GM18519 (cell line): Measurements from ENCODE around the gene FGFR2.

Experiments used
- ATAC-seq: cut with Tn5 transposase; IDR thresholded peaks from one replicate; pipeline ENCODE4 v1.9.1; 2021; ENCODE audit warnings: mild to moderate bottlenecking, moderate library complexity; ENCODE audit not compliant: unreplicated experiment, low FRiP score

Gene FGFR2

DNA sequence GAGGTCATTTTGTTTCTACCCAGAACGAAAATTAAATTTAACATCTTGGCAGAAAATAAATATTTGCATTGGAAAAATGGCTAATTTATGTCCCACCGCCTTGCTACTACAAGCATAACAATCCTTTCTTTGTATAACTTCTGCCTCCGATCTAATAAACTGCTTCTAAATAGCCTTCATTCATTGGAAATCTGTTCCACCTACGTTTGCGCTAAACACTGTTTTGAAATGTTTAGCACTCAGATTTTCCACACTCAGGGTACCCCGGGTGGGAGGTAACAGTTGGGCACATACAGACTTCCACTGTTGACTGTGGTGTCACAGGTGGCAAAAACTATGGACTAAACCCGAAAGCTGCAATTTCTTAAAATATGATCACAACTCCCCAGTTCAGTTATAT is 96.4 kb downstream of the FGFR2 start:
- no peak for ATAC-seq

DNA sequence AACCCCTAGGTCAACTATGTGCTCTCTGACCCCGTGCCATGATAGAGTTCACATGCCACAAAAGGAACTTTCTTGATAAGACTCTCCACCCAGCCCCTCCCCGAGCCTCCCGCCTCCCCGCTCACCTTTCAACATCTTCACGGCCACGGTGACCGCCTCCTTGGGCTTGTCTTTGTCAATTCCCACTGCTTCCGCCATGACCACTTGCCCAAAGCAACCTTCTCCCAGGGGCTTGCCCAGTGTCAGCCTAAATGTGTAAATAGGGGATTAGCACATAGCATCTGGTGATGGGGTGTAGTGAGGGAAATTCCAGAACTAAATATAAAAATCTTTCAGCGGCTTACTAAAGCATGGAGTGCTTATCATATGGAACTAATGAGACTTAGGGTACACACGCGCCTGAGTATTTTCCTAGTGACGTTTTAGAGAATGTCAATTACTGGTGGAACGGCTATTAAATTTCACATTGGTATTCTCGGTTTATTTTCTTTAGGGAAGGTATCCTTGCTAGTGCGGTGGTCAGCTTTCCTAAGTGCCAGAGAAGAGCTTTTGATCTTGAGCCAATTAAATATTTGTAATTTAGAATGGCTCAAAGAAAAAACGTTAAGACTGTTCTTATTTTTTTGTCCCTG is 97.4 kb downstream of the FGFR2 start:
- no peak for ATAC-seq

DNA sequence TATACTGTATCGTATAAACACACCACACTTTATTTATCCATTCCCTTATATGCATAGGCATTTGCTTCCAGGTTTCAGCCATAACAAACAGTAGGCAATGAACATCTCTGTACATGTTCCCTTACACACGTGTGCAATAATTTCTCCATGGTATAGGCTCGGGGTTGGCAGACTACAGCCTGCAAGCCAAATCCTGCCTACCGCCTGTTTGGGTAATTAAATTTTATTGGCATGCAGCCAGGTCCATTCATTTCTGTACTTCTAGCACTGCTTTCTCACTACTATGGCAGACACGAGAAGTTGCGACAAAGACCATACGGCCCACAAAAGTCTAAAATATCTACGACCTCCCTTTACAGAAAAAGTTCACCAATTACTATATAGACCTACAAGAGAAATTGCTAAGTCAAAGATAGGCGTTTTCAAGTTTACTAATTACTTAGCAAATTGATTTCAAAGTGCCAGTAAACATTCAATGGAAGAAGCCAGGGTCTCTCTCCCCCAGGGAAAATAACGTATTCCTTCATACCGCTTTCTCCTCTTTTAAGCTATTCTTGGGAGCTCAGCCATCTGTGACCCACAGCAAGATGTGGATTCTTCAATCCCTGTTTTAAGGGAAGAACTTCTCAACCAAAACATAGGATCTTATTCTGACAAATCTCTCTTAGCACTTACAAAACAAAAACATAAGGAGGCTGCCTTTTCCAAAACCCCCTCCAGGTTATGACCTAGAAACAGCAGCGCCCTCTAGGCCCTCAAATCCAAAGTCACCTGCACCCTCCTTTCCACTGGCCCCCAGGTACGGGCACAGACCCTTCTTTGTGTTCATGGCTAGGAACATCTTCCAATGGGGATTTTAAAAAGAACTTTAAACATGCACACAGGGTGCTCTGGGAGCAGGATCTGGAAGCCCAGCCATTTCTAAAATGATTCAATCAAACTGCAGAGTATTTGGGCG is 100.5 kb downstream of the FGFR2 start:
- no peak for ATAC-seq

DNA sequence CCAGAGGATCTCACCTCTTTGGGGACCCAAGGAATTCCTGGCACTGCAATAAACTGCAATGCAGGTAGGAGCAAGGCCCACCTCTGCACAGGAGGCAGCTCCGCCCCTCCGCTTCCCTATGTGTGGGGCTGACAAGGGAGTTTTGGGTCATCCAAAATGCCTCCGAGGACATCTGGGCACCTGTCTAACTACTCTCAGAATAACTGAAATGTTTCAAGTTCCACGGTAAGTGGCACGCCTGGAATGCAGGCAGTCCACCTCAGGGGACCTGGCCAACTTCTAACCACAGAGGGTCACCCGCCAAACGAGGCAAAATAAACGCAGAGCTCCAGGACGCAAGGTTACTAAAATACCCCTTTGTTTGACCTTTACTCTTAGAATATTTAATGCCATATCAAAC is 102.5 kb downstream of the FGFR2 start:
- ATAC-seq = no peak

DNA sequence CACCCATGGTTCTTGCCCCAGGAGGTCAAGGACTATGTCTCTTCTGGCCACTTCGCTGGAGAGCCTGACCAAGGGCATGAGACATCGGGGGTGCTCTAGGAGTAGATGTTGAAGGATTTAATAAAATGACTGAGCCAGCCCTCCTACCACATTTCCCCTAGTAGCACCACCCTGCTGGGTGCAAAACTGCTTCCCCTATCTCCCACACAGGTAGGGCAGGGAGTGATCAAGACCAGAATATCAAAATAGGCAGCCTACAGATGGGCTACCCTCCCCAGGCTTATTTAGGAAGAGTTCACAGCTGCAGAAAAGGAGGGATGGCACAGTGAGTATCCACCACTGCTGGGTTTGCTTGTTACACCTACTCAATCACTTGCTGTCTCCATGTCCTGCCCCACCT is 103.9 kb downstream of the FGFR2 start:
- ATAC-seq = no peak

DNA sequence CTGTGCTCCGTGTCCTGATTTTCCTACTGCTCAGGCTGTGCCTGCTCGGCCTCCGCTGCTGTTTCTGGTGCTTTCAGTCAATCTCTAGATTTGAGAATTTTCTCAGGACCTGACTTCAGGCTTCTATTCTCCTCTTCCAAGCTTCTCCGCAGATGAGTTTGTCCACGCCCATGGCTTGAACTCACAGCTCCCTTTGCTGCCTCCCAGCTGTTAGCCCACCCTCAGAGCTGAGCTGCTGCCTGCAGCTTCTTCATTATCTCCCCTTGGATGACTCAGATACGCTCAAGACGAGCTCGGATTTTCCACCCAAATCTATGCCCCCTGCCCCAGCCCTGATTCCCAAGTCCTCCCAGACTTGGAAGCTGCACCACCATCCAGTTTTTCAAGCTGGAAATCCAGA is 104.7 kb downstream of the FGFR2 start:
- ATAC-seq = no peak

DNA sequence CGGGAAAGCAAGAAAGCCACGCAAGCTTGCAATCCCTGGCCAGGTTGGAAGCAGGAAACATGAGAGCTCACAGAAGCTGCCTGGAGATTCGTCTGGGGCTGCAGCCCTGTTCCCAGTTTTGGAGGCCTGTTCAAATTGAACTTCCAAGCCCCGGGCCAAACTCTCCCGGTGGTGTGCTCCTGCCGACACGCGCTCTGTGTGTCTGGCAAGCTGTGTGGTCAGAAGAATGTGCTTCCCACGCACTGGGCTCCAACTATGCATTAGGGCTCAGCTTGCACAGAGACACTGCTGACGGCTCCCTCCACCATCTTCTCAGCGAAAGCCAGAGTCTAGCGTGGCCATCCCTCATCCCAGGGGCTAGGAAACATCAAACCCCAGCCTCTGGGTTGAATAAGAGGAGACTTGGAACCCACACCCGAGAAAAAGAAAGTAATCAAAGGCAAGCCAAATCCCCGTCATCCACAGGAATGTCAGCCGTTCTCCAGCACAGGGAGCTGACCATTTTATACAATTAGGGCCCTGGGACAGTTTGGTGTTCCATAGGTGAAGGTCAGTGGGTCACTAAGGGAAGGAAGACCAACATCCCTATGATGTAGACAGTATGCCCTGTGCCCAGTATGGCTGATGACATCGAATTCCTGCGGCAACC is 107.2 kb downstream of the FGFR2 start:
- ATAC-seq = no peak

DNA sequence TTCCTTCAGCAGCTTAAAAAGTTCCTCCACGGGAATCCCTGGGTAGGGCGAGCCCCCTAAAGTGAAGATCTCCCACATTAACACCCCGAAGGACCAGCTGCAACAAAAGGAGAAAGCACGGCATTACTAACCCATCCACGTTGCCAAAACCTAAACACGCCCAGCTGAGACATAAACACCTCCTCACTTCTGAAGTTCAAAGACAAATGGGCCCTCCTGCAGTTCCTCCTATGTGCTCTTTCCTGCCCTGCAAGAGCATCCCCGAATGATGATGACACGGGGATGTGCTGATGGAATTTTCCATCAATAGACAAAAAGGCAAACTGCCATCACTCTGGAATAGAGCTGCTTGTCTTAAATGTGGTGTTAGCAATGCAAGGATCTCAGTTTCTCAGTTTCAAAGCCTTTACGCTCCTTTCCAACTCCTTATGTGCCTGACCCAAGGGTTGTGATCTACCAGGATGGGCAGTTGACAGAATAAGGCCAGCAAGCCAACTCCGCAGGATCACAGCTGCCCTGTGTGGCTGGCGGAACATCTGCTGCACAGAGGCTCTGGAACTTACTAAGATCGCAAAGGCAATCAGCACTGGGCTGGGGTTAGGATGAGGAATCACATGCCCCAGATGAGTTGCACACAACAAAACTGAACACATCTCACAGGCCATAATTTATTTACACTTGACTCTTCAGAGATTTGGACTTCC is 112.7 kb downstream of the FGFR2 start:
- no peak for ATAC-seq

DNA sequence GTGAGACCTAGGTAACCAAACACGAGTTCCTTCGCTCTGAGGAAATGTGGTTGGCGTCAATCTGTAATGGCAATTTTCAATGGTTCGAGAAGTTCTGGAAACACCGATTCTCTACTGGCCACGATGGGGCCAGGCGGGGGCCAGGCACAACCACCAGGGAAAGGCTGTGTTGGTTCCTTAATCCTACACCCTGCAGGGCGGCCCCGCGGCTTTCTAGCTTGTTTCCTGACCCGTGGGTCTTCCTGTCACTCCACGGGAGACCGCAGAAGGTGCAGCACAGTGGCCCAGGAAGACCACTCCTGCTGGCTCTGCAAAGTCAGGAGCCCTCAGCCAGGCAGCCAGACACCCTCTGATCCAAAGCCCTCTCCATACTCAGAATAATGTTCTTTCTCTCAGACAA is 113.4 kb downstream of the FGFR2 start:
- no peak for ATAC-seq

DNA sequence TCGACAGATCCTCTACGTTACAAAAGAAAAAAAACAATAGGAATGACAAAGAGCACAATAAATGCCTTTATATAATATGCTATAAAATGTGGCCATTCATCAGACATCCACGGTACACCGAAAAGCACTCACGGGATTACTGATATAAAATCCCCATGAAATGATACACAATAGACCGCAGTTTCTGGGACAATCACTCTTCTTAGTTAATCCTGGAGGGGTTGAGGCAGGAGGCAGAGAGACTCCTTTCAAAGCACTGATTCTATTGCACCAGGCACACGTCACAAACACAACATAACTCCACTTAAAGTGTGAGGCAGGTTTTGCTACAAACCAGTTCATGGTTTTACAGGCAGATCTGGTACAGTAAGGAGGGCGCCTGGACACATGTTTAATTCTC is 113.8 kb downstream of the FGFR2 start:
- ATAC-seq = no peak

DNA sequence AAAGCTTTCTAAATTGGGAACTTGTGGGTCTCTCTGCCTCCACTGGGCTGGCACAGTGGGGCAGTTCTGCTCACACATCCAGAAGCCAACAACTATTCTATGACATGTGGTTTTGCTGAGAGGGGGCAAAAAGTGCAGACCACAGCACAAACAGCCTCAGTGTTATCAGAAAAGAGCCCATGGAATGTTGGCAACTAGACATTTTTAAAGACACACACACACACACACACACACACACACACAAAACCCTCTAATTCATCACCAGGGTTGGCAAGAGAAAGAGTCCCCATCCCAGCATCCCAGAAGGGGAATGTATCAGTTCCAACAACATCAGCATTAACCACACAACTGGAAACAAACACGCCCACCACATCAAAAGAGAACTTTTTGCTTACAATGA is 117.1 kb downstream of the FGFR2 start:
- ATAC-seq = no peak

DNA sequence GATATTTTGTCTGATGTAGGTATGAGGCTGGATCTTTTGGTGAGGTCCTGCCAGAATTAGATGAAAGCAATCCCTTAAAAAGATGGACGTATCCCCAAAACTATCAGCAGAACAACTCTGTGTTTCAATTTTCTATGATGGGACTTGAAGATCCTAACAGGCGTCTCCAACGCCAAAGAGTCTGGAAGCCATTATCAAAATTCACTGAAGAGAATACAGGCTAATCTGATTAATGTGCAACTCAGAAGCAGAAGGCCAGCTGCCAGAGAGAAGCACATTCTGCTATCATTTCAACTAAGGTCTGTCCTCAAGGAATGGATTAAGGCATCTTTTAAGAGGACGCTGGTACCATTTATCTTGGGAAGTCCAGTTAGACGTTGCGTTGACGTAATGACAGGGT is 119.7 kb downstream of the FGFR2 start:
- no peak for ATAC-seq

DNA sequence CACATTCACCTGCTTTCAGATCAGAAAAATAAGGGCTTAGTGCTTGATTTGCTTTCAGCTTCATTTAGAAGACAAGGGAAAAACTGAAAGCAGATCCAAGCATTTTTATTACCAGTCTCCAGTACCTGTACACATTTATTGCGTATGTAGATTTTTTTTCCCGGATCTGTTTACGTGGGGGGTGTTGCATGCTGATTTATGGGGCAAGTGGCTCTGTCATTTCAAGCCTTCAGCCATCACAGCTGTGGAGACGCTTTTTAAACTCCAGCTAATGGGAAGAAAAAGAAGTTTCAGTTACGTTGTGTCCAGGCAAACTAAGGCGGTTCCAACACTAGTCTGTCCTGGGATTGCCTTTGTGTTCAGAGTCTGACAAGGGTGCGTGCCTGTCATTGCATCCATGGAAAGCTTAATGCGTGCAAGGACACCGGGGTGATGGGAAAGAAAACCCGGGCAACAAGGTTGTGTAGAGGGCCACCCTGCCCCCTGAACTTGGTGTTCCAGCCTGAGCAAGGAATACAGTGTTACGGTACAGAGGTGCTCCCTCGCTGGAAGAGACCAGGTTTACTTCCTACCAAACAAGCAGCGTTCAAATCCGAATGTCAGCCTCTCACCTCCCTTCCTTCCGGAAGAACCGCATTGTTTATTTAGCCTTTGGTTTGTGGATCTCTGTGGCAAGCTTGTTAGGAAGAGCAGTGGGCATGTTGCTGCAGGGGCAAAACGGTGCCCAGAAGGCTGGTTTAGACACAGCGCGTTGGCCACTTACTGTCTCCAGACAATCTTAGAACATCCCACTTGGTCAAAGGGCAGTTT is 128.2 kb downstream of the FGFR2 start:
- no peak for ATAC-seq

DNA sequence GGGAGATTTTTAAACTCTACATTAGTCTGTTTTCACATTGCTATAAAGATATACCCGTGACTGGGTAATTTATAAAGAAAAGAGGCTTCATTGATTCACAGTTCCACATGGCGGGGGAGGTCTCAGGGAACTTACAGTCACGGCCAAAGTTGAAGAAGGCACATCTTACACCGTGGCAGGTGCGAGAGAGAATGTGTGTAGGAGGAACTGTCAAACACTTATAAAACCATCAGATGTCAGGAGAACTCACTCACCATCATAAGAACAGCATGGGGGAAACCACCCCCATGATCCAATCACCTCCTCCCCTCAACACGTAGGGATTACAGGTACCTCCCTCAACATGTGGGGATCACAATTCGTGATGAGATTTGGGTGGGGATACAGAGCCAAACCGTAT is 129.5 kb downstream of the FGFR2 start:
- ATAC-seq = no peak

DNA sequence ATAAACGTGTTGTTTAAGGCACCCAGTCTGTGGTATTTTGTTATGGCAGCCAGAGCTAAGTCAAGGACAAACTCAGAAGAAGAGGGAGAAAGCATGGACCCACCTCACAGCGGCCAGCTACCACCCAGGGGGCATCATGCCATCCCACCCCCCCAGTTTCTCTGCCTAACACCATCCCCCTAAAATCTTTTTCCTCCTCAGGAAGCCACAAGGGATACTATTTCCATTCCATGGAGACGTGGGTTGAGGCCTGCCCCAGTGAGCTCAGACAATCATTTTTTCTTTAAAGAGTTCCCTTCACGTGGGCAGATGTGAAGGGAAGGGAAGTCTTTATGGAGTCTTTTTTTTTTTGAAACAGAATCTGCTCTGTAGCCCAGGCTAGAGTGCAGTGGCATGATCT is 131.8 kb downstream of the FGFR2 start:
- ATAC-seq = no peak

DNA sequence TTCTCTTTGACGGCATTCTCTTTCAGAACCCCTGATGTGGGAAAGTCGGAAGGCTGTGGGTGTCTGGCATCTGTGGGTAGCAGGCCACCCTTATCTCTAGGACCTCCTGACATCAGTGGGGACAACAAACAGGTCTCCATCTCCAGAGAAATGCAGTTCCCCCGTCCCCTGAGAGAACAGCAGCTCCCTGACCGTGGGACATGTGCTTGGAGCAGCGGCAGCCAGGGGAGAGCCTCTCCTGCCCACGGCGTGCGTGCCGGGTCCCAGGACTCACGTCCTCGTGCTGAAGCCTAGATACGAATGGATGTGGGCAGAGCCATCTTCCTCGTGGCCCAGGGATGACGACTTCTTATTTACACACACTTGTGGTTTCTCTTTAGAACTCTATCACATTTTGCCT is 133.0 kb downstream of the FGFR2 start:
- ATAC-seq = no peak

DNA sequence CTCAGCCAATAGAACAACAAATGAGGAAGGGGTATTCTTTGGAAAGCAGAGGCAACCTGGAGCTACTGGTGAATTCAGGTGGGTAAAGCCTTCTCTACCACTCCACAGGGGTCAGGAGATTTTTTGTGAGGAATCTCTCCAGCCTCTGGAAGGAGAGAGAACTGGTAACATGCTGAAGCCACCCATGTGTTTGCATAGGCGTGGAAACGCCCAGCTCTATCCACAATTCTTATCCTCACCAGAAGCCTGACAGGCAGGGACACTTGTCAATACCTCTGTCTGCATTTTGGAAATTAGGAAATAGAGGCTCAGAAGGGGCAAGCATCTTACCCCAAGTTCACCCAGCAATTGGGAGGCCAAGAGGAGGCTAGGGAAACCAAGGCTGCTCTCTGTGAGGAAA is 133.7 kb downstream of the FGFR2 start:
- ATAC-seq = no peak

DNA sequence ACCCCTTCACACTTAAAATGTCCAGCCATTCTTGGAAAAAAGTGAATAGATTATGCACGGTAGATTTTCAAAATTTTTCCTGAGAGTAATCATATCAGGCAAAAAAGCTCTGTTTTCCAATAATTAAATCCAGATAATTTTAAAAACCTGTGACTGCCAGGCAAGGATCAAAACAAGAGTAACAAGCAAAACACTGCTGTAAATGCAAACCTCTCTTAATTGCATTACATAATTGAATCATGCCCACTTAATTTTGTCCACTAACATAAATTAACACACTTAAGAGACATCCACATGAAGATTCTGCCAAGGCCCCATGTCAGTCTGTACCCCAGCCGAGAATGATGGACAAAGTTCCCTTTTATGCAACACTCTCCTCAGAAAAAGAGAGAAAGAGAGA is 135.3 kb downstream of the FGFR2 start:
- ATAC-seq = no peak

DNA sequence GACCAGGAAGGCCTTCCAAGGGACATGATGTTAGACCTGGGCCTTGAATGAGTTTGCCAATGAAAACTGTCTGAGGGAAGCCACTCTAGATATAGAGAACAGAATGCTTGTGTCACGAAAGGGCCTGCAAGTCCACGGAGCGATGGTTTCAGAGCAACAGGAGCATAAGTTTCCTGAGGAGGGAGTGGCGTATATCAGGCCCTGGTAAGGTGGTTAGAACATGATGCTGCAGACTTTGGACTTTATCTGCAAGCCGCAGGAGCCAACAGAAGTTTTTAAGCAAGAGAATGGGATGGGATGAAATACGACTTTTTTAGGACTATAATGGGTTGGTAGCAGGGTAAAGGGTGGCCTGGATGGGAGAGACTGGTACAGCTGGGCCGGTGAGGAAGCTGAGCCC is 136.0 kb downstream of the FGFR2 start:
- no peak for ATAC-seq

DNA sequence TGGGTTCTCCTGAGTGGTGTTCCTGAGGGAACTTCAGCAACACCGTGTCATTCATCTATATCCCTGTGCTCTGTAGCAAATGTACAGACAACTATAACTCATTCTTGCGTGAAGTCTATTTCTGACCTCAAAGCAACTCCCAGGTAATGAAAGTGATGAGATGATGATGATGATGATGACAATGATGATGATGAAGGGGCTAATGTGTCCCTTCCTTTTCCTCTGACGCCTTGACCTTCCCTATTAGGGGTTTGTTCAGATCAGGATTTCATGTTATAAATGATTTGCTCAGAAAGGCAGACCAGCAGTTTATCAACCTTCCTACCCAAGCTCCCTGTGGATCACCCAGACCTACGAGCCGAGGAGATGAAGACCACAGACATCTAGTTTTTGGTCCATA is 136.9 kb downstream of the FGFR2 start:
- no peak for ATAC-seq
